SH-SY5Y (cell line): Measurements from ENCODE around the gene CTTNBP2NL.

Experiments used
- GATA2 ChIP-seq: IDR thresholded peaks from 2 replicates; pipeline ENCODE4 v1.6.1; 2011; ENCODE audit warnings: mild to moderate bottlenecking, low read depth, low read length
- GATA3 ChIP-seq: IDR thresholded peaks from 2 replicates; pipeline ENCODE4 v1.6.1; 2011; ENCODE audit warnings: low read depth, mild to moderate bottlenecking, low read length, moderate library complexity

Gene CTTNBP2NL

GRCh38 chr1:112395821-112396652 lies at the start of gene CTTNBP2NL:
CTTNBP2NL (plus strand) TSS chr1:112396214; CDS start chr1:112416166, 19,952 bp downstream.
- TF ChIP-seq GATA2, result no peak
- no peak for TF ChIP-seq GATA3

- TF ChIP-seq GATA3 (no peak), GATA2 (no peak)
These were observed 49.1 kb upstream of the CTTNBP2NL start for GRCh38 chr1:112346801-112347350.

DNA sequence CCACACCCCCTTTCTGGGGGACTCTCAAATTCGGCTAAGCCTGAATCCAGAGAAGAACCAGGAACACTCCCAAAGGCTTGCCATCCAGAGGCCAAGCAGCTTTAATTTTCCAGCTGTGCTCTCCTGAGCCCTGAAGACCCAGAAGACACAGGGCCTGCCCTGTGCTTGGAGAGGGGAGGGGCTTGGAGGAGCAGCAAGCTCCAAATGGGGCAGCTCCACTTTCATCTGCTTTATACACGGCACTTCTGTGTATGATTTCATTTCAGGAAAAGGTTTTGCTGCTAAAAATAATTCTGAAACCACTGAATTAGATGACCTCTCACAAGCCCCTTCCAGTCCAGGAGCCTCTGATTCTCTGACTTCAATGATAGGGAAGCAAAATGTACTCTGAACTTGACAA lies 39.2 kb upstream of the CTTNBP2NL start:
- TF ChIP-seq GATA2, result no peak
- TF ChIP-seq GATA3, result no peak

DNA sequence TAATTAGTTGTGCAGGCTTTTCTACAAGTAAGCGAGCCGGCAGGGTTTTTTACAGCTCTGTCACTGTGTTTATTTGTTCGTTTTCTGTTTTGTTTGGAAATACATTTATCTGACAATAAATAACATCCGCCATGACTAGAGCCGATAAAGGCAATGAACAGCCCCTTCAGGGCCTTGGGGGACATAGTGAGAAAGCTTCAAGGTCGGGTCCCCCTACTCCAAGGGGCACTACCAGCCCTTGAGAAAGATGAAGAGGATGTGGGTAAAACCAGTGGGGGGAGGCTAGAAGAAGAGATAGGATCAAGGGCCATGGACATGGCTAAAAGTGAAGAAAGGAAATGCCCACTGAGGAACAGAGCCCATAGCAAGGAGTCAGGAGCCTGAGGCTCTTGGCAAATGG lies 38.5 kb upstream of the CTTNBP2NL start:
- TF ChIP-seq GATA3 (no peak), GATA2 (no peak)

DNA sequence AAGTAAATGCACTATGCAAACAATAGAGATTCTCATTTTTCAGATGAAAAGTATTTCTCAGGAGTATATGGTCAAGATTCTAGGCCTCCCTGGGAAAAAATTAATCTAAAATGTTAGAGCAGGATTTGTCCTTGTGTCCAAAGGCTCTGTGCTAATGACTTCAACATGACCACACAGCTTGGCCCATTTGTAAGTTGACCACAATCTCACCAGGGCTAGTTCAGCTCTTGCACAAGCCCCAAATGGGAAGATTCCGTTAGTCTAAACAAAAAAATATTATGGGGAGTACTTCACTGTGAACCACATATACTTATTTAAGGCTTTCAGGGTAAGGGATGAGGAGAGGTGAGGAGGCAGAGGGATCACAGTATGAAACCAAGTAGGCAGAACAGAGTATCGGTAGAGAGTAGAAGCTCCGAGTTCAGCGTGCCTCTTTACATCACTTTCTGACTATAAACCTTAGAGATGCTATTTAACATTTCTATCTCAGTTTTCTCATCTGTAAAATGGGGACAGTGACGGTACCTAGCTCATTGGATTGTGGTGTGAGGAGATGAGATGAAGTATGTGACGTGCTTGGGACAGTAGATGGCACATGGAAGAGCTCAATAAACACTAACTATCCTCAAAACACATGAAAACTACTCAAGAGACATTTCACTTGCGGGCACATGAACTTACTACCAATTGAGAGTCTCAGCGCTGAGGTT lies 37.8 kb upstream of the CTTNBP2NL start:
- TF ChIP-seq GATA2 (no peak), GATA3 (no peak)

GRCh38 chr1:112358798-112359408 lies 37.1 kb upstream of the CTTNBP2NL start:
- TF ChIP-seq GATA2, result no peak
- no peak for TF ChIP-seq GATA3

DNA sequence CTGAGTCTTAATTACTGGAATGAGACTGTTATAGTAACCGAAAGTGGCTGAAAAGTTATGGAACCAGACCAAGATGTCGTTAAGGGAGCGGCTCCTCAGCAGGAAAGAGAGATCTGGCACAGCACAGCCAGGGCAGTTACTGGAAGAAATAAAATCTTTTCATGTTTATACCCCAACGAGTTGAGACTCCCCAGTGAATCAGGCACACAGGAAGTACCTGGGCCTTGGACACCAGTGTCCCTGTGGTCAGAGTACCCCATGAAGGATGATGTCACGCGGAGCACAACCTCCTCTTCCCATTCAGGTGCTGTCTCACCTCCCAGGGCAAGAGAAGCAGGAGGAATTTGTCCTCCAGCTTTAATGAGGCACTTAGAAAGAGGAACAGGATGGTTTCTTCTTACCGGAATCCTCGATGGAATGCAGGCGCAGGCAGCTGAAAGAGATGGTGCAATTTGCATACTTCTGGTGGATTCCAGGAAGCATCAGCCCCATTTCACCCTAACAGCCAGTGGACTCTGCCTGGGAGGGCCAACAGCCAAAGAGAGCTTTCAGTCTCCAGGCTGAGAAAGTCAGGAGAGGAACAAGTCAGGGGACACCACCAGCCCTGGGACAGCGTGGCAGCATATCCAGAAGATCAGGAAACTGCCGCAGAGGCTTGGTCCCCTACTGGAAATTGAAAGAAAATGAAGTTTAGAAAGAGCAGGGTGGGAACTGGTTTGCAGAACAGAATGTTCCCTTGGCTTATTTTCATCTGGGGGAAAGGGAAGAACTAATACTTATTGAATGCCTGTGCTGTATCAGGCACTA lies 35.9 kb upstream of the CTTNBP2NL start:
- TF ChIP-seq GATA2 (no peak), GATA3 (no peak)

- no peak for TF ChIP-seq GATA3
- TF ChIP-seq GATA2, result no peak
These were observed 32.4 kb upstream of the CTTNBP2NL start for GRCh38 chr1:112363636-112364035.

GRCh38 chr1:112368198-112368597 lies 27.8 kb upstream of the CTTNBP2NL start:
- no peak for TF ChIP-seq GATA3
- TF ChIP-seq GATA2, result no peak

- no peak for TF ChIP-seq GATA3
- TF ChIP-seq GATA2, result no peak
These were observed 26.4 kb upstream of the CTTNBP2NL start for GRCh38 chr1:112369392-112370285.

- TF ChIP-seq GATA2, result no peak
- TF ChIP-seq GATA3, result no peak
These were observed 25.0 kb upstream of the CTTNBP2NL start for GRCh38 chr1:112370996-112371395.

GRCh38 chr1:112371775-112372174 lies 24.2 kb upstream of the CTTNBP2NL start:
- no peak for TF ChIP-seq GATA2
- TF ChIP-seq GATA3, result no peak

DNA sequence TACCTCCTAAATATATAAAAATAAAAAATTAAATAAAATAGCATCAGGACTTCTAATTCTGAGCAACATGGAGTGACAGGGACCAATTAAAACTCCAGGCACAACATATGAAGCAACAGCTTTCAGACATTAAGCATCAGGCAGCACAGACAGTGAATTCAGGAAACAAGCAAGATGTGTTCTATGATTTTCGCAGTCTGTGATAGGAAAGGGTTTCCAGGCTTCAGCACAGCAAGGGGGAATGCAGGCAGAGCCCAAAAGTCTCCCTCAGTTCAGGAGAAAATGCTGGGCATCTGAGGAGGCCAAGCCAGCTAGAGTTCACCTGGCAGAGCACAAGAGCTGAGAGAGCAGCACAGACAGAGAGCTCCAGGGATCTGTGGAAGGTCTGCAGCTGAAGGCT lies 22.2 kb upstream of the CTTNBP2NL start:
- no peak for TF ChIP-seq GATA2
- no peak for TF ChIP-seq GATA3

DNA sequence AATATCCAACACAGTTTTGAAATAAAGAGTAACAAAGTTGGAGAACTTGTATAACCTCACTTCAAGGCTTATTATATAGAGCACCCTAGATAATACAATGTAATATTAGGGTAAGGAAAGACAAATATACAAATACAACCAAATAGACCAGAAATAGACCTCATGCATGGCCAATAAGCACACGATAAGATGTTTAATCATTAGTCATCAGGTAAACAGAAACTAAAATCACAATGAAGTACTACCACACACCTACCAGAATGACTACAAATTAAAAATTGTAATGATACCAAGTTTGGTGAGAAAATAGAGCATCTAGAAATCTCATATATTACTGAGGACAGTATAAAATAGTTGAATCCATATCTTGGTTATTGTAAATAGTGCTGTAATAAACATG lies 20.3 kb upstream of the CTTNBP2NL start:
- TF ChIP-seq GATA3, result no peak
- no peak for TF ChIP-seq GATA2
